ENCODE measurements around the gene WNK2.
"Not testable (repeated sequence)": the region's sequence is repeated elsewhere in the genome, so short reads cannot be mapped to it uniquely, and the experiment has no call there.

WNK2 gene

DNA sequence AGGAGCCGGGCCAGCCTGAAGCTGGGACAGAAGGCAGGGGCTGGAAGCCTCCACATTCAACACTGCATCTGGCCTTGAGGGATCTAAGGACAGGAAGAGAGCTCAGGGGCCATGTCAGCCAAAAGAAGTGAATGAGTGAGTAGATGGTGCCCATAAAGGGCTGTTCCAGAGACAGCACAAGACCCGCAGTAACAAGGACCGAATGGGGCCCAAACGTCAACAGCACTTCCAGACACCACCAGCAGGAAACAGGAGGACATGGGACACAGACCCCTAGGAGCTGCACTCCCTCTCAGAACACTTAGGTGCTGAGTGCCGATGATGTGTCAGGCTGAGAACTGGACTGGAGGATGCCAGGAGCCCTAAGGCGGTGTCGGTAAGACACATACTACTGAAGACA, 152.8 kb downstream of the WNK2 start:
- FAIRE-seq (no peak), DNase-seq (ENCODE audit: insufficient read length, low spot score) (no peak)
- TF ChIP-seq POLR2A (IDR thresholded peaks at IDR 0.05; ENCODE audit: low read depth, low read length) = no peak

DNA sequence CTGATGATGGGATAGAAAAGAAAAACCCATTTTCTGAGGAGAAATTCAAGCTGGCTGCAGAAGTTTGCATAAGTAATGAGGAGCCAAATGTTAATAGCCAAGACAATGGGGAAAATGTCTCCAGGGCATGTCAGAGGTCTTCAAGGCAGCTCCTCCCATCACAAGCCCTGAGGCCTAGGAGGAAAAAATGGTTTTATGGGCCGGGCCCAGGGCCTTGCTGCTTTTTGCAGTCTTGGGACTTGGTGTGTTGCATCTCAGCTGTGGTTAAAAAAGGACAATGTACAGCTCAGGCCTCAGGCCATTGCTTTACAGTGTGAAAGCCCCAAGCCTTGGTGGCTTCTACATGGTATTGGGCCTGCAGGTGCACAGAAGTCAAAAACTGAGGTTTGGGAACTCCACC, 154.3 kb downstream of the WNK2 start:
- FAIRE-seq; DNase-seq (ENCODE audit: insufficient read length, low spot score): not testable (repeated sequence)

DNA sequence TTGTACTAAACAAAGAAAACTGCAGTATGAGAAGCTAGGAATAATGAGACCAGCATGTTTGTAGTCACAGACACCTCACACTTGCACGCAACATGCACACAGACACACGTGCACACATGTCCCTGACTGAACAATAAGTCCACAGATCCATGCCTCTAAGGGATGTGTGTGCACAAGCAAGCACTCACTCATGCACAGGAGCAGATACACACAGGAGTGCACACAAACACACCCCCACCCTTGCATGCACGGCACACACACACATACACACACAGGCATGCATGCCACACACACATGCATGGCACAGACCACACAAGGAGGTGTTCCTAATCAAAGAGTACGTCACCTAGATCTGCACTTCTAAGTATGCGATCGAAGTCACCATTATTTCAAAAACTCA, 156.2 kb downstream of the WNK2 start:
- DNase-seq (ENCODE audit: insufficient read length, low spot score) (no peak), FAIRE-seq (no peak)
- no peak for TF ChIP-seq POLR2A (IDR thresholded peaks at IDR 0.05; ENCODE audit: low read depth, low read length)

DNA sequence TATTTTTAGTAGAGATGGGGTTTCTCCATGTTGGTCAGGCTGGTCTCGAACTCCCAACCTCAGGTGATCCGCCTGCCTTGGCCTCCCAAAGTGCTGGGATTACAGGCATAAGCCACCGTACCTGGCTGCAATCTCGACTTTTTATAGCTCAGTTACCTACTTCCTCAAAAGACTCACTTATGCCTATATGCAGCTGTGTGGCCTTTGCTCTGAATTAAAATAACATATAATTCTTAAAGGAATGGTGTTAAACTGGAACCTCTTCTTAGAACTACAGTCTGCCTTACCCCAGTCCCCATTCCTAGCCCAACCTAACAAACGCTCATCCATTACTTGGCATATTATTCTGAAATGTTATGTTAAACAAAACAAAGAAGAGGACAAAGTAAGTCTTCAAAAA, 157.9 kb downstream of the WNK2 start:
- not testable (repeated sequence) for DNase-seq (ENCODE audit: insufficient read length, low spot score); FAIRE-seq

DNA sequence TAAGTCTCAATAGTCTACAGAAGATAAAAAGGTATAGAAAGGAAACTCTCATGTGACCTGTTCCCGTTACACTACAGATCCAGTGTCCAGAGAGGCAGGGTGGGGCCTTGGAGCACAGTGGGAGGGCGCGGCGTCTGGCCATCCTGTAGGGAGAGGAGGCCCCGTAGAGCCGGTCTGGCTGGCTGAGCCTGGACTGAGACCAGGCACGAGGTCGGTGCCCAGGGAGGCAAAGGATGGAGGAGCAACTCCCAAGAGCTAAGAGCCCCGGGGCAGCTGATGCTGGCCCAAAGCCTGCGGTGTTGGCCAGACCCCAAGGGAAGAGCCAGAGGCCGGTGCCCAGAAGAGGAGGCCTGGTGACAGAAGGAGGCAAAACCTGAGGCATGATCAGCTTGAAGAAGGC, 158.5 kb downstream of the WNK2 start:
- DNase-seq (ENCODE audit: insufficient read length, low spot score); FAIRE-seq: not testable (repeated sequence)

DNA sequence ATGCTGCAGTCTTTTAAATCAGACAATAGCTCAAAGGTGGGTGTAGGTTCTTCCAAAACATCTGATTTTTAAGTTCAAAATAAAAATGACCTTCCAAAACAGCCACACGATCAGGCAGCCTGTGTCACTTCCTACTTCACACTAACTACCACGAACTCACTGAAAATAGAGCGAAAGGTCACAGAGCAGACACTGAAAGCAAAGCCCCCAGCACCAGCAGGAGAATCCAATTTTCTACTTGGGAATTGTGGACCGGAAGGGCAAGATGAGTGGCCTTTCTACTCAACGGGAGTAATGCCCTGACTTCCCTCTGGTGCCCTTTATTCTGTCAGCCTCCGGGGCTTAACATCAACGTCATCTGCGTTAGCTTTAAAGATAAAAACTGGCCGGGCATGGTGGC, 159.7 kb downstream of the WNK2 start:
- DNase-seq (ENCODE audit: insufficient read length, low spot score) = no peak
- no peak for TF ChIP-seq POLR2A (IDR thresholded peaks at IDR 0.05; ENCODE audit: low read depth, low read length)
- FAIRE-seq = no peak

DNA sequence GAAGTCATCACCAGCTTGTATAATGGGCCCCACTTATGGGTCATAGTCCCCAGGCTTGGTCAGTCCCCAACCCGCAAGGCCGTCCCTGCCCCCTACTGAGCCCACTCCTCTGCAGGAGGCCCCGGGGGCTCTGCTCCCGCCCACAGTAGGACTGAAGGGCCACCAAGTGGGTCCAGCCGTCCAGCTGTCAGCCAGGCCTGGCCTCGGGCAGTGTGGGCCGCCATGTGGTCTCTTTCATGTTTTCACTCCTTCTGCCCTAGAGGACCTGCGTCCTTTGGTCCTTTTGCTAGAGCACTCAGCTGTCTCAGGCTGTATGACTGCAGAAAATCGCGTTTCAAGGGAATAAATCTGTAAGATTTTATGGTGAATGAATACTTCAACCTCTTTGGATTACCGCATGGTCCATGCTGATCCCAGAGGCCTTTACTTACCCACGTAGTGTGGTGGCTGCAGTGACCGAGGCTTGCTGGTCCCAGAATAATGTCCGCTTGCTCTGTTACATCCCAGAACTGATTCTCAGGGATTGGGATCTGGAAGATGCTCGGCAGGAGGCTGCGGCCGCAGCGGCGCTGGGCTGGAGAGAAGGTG, 161.8 kb downstream of the WNK2 start:
- DNase-seq (ENCODE audit: insufficient read length, low spot score) (no peak), FAIRE-seq (no peak)
- no peak for TF ChIP-seq POLR2A (IDR thresholded peaks at IDR 0.05; ENCODE audit: low read depth, low read length)

DNA sequence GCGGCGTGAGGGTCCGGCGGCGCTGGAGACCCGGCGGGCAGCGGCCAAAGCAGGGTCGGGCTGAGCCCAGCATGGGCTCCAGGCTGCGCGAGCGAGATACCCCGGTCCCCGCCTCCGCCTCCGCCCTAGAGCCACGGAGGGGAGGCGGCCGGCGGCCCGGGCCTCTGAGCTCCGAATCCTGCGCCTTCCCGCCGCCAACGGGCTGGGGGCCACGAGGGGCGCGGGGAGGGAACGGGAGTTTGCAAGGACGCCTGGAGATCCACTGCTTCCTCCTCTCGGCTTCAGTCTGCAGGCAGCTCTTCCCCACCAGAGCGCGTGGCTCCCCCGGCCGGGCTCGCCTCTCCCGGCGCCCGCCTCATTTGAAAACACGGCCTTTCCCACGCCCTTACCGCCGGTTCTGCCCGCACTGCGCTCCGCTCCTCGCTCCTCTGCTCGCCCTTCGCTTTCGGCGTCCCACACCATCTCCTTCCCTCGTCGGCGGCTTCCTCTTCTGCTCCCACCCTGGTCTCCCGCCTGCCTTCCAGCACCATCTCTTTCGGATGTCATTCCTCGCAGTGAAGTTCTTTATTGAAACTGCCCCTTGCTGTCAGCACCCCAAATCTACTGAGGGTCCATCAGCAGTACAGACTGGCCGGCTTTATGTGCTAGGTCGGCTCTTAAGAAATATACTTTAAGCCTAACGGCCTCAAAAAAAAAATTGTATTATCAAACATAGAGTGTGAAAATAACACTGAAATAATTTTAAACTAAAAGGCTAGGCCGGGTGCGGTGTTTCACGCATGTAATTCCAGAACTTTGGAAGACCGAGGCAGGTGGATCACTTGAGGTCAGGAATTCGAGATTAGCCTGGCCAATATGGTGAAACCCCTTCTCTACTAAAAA, 162.5 kb downstream of the WNK2 start:
- no peak for DNase-seq (ENCODE audit: insufficient read length, low spot score)
- no peak for TF ChIP-seq POLR2A (IDR thresholded peaks at IDR 0.05; ENCODE audit: low read depth, low read length)
- FAIRE-seq = no peak

DNA sequence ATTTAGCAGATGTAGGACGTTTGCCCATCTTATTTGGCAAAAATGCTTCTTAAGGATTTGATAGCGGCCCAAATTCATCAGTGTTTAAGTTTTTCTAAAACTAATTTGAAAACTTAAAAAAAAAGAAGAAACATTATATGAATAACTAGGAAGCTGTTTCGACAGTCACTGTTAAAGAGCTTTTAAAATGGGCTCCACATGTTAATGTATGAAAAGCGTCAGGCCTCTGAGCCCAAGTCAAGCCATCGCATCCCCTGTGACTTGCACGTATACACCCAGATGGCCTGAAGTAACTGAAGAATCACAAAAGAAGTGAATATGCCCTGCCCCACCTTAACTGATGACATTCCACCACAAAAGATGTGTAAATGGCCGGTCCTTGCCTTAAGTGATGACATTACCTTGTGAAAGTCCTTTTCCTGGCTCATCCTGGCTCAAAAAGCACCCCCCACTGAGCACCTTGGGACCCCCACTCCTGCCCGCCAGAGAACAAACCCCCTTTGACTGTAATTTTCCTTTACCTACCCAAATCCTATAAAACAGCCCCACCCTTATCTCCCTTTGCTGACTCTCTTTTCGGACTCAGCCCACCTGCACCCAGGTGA, 163.5 kb downstream of the WNK2 start:
- DNase-seq (ENCODE audit: insufficient read length, low spot score); FAIRE-seq: not testable (repeated sequence)

DNA sequence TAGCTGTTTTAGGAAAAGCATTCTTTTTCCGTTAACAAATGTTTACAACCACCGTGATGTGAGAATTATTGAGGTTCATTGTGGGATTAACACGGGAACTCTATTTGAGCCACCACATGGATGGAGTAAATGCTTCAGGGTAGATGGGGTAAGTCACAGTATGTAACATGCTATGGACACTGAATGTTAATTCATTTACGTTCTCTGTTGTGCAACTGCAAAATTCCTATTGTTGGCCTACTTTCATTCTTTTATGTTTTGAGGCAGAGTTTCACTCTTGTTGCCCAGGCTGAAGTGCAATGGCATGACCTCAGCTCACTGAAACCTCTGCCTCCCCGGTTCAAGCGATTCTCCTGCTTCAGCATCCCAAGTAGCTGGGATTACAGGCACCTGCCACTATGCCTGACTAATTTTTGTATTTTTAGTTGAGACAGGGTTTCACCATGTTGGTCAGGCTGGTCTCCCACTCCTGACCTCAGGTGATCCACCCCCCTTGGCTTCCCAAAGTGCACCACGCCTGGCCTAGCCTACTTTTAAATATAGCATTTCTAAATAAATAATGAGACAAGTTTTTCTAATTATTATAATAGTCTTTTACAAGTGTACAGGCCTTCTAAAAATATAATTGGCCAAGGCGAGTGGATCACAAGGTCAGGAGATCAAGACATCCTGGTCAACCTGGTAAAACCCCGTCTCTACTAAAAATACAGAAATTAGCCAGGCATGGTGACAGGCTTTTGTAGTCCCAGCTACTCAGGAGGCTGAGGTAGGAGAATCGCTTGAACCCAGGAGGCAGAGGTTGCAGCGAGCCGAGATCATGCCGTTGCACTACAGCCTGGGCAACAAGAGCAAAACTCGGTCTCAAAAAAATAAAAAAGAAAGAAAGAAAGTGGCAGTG, 169.7 kb downstream of the WNK2 start:
- not testable (repeated sequence) for DNase-seq (ENCODE audit: insufficient read length, low spot score); FAIRE-seq

DNA sequence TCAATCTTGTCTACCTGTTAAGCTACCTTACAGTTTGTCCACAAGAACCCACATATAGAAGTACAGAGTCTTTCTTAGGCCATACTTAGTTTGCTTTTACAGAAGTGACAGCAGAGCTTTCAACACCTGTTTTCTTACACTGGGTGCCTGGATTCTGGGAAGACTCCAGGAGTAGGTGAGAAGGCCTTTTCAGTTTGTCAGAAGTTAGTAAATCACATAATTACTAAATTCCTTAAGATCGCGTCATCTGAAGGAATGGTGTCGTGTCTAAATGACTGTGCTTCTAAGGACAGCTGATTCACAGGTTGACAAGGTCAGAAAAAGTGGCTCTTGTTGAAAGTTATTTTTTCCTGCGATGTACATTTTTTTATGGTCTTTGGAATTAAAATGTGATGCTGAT, 170.5 kb downstream of the WNK2 start:
- no peak for FAIRE-seq
- TF ChIP-seq POLR2A (IDR thresholded peaks at IDR 0.05; ENCODE audit: low read depth, low read length) = no peak
- DNase-seq (ENCODE audit: insufficient read length, low spot score) = no peak

DNA sequence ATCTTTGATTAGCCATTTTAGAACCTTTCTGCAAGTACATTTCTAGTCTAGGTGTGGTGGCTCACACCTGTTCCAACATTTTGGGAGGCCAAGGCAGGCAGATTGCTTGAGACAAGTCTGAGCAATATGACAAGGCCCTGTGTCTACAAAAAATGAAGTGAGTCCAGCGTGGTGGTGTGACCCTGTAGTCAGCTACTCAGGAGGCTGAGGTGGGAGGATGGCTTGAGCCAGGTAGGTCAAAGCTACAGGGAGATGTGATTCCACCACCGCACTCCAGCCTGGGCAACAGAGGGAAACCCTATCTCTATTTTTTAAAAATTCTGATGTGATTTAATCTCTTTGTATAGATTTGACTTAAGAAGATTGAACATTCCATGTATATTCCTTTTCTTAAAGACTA, 171.9 kb downstream of the WNK2 start:
- DNase-seq (ENCODE audit: insufficient read length, low spot score) (no peak), FAIRE-seq (no peak)
- TF ChIP-seq POLR2A (IDR thresholded peaks at IDR 0.05; ENCODE audit: low read depth, low read length) = no peak

DNA sequence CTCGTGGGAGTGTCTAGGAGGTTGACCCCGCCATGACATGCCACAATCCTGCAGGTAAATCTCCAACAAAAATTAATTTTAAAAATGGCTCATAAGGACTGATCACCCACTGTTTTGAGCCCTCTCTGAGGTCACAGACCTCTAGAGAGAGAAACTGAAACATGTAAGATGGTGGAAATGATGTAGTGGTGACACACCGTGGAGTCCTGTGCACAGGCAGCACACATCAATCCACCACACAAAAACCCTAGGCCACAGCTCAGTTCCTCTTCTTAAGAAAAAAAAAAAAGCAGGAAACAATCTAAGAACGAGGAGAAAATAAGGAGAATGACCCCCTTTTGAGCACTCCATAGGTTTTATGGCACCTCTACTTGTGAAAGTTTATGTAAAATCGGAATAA, 173.7 kb downstream of the WNK2 start:
- no peak for TF ChIP-seq POLR2A (IDR thresholded peaks at IDR 0.05; ENCODE audit: low read depth, low read length)
- DNase-seq (ENCODE audit: insufficient read length, low spot score) (no peak), FAIRE-seq (no peak)

DNA sequence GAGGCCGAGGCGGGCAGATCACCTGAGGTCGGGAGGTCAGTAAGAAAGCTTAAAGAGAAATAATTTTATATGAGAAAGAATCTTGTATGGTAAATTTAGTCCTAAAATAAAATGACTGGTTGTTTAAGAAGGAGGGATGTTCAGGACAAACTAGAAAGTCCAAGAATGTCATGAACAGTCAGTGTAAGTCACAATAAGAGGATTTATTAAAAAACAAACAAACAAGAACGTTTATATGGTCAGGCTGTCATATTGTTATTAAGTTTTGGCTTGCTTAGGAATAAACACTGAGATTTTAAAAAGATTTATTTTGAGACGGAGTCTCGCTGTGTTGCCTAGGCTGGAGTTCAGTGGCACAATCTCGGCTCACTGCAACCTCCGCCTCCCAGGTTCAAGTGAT, 176.0 kb downstream of the WNK2 start:
- FAIRE-seq; DNase-seq (ENCODE audit: insufficient read length, low spot score): not testable (repeated sequence)
